ENCODE data around the gene PRDM2. TPM values are rescaled to one million over a fixed set of nuclear protein-coding genes. Genes with fewer than 3 reads are reported as not detected.

Gene PRDM2
- total RNA-seq, 2 donors from 2014 or later, result 41.7 to 46.3 TPM

DNA sequence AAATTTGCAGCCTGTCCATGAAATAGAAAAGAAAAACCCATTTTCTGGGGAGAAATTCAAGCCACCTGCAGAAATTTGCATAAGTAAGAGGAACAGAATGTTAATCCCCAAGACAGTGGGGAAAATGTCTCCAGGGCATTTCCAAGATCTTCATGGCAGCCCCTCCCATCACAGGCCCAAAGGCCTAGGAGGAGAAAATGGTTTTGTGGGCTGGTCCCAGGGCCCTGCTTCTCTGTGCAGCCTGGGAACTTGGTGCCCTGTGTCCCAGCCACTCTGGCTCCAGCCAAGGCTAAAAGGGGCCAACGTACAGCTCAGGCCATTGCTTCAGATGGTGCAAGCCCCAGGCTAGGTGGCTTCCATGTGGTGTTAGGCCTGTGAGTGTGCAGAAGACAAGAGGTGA is 155.6 kb downstream of the PRDM2 start:
- DNase-seq (ENCODE audit: low spot score), result no peak
- intact Hi-C loops (cut with DNase I), result no loop called here

GRCh38 chr1:13860031-13860430 is 160.0 kb downstream of the PRDM2 start:
- no peak for DNase-seq (ENCODE audit: low spot score)
- intact Hi-C loops (cut with DNase I), result no loop called here

DNA sequence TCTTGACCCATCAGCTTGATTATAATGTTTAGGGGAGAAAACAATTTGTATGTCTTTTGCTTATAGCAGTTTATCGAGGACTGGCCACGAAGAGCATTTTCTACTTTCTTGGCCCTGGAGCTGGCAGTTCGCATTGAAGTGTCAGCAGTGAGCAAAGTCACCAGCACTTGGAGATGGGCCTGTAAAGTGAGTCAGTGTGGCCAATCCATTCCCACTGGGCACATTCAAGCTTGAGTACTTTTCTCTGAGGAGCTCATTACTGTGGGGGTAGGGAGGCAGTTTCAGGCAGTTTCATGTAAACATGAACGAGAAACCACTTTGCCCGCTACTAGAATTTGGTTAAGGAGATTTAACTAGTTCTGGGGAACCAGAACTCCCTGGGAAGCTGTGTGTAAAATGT is 164.8 kb downstream of the PRDM2 start:
- no peak for DNase-seq (ENCODE audit: low spot score)

GRCh38 chr1:13865851-13866250 is 165.9 kb downstream of the PRDM2 start:
- intact Hi-C loops (cut with DNase I), result no loop called here
- DNase-seq (ENCODE audit: low spot score), result no peak

More for the DNA sequence above, 164.8 kb downstream of the PRDM2 start:
- intact Hi-C loops (cut with DNase I), result no loop called here

DNA sequence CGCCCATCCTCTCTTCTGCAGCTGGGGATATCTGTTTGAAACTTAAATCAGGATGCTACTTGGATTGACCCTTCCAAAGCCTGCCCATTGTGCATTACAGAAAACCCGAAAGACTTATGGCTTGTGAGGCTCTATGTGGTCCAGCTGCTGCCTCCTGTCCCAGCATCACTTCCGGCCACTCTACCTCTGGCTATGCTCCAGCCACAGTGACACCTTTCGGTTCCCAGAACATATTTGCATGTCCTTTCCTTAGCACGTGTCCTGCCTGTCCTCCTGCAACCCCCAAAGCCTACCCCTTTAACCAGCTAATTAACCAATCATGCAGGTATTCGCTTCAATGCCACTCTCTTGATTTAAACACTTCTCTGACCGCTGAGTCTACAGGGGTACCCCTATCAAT is 167.6 kb downstream of the PRDM2 start:
- intact Hi-C loops (cut with DNase I), result no loop called here
- DNase-seq (ENCODE audit: low spot score), result no peak

- intact Hi-C loops (cut with DNase I), result no loop called here
- no peak for DNase-seq (ENCODE audit: low spot score)
Measured at GRCh38 chr1:13869172-13869797, 169.3 kb downstream of the PRDM2 start.

DNA sequence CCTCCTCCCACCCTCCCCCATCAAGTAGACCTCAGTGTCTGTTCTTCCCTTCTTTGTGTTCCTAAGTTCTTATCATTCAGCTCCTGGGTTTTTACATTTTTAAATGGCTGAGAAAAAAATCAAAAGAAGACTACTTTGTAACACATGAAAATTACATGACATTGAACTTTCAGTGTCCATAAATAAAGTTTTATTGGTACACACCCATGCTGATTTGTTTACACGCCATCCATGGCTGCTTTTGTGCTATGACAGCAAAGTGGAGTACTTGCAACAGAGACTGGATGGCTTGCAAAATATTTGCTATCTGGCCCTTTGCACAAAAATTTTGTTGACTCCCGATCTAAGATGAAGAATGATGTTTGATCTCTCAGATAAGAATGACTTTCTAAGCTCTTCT is 171.4 kb downstream of the PRDM2 start:
- intact Hi-C loops (cut with DNase I), result no loop called here
- DNase-seq (ENCODE audit: low spot score), result no peak

DNA sequence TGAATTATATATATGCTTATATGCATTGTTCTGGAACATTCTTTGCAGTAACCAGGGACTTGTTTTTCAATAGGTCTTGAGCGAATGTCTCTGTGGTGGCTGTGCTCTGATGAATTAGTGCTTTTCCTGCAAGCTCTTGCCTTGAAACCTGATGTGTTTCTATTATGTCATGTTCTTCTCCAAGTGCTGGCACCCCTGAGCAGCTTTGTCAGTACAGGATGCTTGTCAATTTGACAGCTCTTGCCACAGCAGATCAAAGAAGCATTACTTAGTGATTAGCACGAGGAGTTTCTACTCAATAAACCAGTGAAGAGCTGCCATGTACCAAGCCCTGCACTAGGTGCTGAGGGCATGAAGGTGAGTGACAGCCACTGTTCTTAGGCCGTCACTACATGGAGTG is 171.9 kb downstream of the PRDM2 start:
- intact Hi-C loops (cut with DNase I), result no loop called here
- no peak for DNase-seq (ENCODE audit: low spot score)

DNA sequence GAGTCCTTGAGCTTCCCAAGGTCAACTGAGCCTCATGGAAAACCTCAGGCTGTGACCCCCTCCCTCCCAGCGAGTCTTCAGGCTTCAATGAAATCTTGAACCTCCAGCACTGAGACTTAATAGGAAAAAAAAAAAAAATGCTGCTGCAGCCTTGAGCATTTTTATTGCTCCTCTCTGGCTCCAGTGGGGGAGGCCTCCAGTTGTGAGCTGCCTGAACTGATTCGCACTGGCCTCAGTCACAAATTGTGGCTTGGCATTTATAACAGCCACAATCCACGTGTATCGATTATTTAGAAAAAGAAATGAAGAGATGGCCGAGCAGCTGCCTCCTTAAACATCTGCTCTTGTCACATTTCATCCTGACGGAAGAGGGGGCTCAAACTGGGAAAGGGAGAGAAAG is 173.0 kb downstream of the PRDM2 start:
- intact Hi-C loops (cut with DNase I), result no loop called here
- DNase-seq (ENCODE audit: low spot score), result no peak

Other genes starting within 250 kb of the PRDM2 start
- gene LRRC38, start 186.2 kb upstream of the PRDM2 start, total RNA-seq, result not detected
- gene PDPN, start 116.4 kb upstream of the PRDM2 start, total RNA-seq, result 10 to 100 TPM; 28.5 to 40.9 TPM